GM19328 (cell line): ENCODE data around the gene ANKRD29.
"Not testable (repeated sequence)": the region's sequence is repeated elsewhere in the genome, so short reads cannot be mapped to it uniquely, and the experiment has no call there.

ENCODE experiments used
- ATAC-seq: cut with Tn5 transposase; IDR thresholded peaks from one replicate; pipeline ENCODE4 v1.9.1; 2021; ENCODE audit warnings: mild to moderate bottlenecking, moderate library complexity; ENCODE audit not compliant: unreplicated experiment

ANKRD29 gene

DNA sequence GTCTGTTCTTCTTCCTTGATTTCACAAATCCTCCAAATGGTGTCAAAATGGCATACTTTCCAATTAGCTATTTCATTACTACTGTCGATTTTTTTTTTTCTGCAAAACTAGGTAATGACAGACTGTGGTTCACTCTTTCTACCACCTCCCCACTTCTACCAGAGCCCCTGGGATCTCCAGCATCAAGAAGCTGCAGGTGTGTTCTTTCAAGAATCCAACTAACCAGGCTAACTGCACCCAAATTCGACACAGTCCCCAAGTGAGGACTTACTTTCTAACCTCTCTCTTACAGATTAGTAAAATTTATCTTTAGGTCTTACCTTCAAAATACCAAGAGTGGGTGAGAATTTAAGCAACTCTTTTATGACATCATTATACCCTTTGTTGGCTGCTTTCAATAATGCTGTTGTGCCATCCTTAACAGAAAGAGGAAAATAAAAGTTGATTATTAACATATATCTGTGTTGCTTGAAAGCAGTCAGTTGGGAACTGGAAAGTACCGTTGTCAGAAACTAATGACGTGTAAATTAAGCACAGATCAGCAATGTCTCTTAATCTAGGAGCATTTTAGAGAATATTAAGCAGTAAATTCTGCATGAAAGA, 45.2 kb downstream of the ANKRD29 start:
- peak; percentile 48 for ATAC-seq

DNA sequence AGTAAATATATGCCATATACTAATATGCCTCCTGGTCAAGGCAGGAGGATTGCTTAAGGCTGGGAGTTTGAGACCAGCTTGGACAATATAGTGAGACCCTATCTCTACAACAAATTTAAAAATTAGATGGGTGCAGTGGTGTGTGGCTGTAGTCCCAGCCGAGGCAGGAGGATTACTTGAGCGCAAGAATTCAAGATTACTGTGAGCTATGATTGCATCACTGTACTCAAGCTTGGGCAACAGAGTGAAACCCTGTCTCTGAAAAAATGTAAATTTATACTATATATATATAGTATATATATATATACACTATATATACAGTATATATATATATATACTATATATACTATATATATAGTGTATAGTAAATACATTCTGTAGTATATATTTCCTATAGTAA, 46.5 kb downstream of the ANKRD29 start:
- ATAC-seq = no peak

DNA sequence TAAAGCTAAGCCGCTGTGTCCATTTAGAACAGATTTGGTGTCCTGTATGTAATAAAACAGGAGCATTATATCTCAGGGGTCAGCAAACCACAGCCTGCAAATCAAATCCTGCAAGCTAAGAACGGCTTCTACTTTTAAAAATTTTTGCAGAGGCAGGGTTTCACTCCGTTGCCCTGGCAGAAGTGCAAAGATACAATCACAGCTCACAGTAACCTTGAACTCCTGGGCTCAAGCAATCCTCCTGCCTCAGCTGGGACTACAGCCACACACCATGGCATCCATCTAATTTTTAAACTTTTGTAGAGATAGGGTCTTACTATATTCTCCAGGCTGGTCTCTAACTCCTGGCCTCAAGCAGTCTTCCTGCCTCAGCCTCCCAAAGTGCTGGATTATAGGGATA, 47.8 kb downstream of the ANKRD29 start:
- no peak for ATAC-seq

DNA sequence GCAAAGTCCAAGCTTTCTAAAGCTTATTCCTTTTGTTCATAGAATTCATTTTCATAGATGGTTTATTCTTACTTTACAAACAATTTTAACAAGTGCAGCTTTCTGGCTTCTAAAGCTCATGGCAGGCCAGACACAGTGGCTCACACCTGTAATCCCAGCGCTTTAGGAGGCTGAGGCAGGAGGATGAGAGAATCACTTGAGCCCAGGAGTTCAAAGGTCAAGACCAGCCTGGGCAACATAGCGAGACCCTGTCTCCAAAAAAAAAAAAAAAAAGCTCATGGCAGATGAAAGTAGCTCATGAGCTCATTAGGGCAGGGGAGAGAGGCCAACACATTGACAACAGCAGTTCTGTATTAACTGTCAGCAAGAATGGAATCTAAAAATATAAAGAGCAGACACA, 48.3 kb downstream of the ANKRD29 start:
- ATAC-seq = no peak

- ATAC-seq = not testable (repeated sequence)
These were observed 49.6 kb downstream of the ANKRD29 start for GRCh38 chr18:23613091-23613475.

- no peak for ATAC-seq
These were observed 50.1 kb downstream of the ANKRD29 start for GRCh38 chr18:23612434-23613090.

DNA sequence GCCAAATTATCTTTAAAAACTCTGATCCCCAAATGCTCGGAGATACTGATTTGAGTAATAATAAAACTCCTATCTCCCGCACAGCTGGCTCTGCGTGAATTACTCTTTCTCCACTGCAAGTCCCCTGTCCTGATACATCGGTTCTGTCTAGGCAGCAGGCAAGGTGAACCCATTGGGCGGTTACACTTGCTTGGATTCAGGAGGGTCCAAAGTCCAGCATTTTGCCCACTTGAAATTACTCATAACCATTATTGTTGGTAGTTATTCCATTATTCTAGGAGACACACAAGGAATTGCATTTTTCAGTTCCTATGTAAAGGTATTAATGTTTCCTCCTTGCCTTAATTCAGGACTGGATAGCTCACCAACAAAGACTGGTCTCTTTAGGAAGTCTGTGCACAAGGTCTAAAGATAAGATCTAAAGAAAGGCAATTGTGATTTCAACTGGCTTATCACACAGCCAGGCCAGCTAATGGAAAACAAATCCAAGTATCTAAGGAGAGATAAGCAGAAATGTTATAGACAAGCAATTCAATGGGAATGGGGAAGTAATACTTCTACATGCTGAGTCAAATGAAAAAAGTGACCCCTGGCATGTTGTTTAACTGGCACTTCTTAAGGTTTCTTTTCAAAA, 53.2 kb downstream of the ANKRD29 start:
- no peak for ATAC-seq

GRCh38 chr18:23608211-23608610, 54.5 kb downstream of the ANKRD29 start:
- ATAC-seq = no peak

- ATAC-seq = no peak
These were observed 56.8 kb downstream of the ANKRD29 start for GRCh38 chr18:23605941-23606340.

DNA sequence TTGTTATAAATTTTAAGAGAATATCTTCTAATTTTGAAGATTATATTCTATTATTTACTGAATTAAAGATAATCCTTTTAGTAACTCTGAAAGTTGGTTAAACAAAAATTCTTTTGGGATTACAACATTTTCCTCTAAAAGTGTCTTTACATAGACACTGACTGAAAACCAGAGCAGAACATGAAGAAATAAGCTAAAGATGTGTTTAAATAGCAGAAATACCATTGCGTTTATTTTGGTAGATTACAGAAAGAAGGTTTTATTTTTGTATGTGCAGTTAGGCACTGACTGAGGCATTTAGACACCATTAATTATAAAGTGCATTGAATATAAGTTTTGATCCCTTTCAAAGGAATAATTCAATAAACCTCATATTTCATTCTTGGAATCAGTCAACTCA, 62.9 kb downstream of the ANKRD29 start:
- no peak for ATAC-seq

DNA sequence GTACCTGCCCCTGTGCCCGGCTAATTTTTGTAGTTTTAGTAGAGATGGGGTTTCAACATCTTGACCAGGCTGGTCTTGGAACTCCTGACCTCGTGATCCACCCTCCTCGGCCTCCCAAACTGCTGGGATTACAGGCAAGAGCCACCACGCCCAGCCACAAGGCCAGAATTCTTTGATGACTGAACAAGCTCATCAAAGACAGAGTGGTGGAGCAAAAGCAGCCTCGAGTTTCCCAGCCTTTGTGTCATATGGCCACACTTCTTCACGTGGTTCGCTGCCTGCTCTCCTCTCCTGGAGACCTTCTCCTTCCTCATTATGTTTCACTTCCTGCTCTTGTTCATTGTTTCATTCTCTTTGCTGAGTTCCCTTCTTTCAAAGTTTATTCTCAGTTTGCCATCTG, 66.5 kb downstream of the ANKRD29 start:
- ATAC-seq = no peak

DNA sequence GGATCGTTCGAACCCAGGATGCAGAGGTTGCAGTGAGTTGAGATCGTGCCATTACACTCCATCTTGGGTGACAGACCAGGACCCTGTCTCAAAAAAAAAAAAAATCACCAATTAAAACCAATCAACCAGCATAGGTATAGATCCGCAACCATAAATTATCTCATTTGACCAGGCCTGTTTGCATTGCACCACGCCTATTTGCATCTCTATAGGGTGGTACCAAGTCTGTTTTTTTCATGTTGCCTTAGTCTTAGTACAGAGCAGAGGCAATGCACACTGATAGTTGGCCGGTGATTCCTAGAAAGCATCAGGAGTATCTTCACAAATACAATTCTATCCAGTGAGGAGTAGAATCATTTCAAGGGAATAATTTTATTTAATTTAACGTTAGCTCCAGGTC, 67.1 kb downstream of the ANKRD29 start:
- no peak for ATAC-seq

DNA sequence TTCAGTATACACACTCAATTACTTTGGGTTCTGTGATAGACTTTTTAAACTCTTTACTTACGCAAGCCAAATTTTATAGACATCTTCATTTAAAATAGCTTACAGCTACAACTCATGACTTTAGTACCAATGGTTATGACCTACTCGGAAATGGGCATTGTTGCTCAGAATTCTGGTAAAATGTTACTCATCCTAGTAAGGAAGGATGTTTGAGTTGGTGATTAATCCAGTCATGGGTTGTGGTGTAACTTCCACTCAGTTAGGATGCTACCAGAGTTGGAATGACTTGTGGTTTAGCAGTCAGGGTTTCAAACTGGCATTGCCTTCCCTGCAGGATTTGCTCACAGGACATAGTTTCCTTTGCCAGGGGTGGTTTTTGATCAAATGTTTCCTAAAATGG, 69.0 kb downstream of the ANKRD29 start:
- no peak for ATAC-seq

DNA sequence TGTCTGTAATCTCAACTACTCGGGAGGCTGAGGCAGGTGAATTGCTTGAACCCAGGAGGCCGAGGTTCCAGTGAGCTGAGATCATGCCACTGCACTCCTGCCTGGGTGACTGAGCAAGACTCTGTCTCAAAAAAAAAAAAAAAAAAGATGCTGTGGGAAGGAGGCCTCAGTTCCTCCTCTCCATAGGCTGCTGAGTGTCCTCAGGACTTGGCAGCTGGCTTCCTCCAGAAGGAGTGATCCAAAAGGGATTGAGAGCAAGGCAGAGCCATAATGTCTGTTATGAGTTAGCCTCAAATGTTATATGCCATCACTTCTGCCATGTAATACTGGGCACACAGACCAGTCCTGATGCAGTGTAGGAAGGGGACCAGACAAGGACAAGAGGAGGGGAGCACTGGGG, 69.8 kb downstream of the ANKRD29 start:
- no peak for ATAC-seq

DNA sequence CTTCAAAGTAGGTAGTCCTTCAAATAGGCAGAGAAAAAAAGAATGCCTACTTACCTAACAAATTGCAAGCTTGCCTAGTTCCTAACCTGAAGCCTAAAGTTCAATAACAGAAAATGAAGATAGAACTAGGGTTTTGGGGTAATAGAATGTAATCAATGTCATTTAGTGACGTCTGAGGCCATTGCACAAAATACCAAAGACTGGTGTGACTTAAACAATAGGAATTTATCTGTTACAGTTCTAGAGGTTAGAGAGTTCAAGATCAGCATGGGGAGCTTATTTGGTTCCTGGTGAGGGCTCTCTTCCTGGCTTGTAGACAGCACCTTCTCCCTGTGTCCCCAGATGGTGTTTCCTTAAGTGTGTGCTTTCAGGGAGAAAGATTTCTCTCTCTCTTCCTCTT, 71.7 kb downstream of the ANKRD29 start:
- ATAC-seq = no peak

DNA sequence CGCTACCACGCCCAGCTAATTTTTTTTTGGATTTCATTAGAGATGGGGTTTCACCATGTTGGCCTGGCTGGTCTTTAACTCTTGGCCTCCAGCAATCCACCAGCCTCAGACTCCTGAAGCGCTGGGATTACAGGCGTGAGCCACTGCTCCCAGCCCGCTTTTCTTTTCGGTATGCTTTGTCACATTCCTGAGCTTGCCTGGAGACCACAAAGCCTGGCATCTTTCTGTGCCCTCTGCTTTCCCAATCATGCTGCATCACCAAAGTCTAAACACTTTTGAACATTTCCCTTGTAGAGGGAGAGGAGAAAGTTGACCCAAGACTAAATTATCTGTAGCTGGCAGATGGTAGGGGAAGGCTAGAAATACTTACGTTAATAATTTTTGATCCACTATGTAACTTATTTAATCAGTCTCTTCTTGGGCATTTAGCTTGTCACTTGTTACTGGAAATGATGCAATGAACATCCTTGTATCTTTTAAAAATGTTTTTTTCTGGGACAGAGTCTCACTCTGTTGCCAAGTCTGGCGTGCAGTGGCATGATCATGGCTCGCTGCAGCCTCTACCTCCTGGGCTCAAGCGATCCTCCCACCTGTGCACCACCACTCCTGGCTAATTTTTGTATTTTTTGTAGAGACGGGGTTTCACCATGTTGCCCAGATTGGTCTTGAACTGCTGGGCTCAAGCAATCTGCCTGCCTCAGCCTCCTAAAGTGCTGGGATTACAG, 73.7 kb downstream of the ANKRD29 start:
- no peak for ATAC-seq

- no peak for ATAC-seq
These were observed 75.5 kb downstream of the ANKRD29 start for GRCh38 chr18:23587220-23587642.

- peak; percentile 87 for ATAC-seq
These were observed 76.2 kb downstream of the ANKRD29 start, which contains the start of gene NPC1 for GRCh38 chr18:23586249-23587196. NPC1 (minus strand) TSS chr18:23586506; CDS start chr18:23586343, 163 bp downstream.

DNA sequence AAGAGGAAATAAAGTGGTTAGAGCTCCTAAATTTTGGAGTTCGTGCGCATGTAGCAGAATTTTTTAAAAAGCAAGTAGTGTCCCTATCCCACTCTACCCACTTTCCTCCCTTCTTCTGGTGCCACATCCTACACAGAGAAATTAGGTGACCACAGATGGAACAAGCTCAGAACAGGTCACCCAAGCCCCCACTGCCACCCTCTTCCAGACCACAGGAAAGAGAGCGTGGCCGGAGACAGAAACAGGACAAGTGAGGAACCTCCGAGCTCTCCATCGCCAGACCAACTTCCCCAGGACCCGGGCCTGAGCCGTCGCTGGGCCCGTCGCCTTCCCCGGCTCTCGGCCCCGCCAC, 76.8 kb downstream of the ANKRD29 start:
- ATAC-seq = no peak

- no peak for ATAC-seq
These were observed 77.5 kb downstream of the ANKRD29 start for GRCh38 chr18:23585007-23585871.
